Astrocyte (in vitro differentiated cells and primary cell): ENCODE data around the gene CDH23.

Experiments
- CTCF ChIP-seq: IDR thresholded peaks from 2 replicates; pipeline ENCODE4 v1.5.1; 2011; ENCODE audit warnings: low read depth, mild to moderate bottlenecking, inconsistent platforms, low read length, moderate library complexity; ENCODE audit not compliant: insufficient read depth
- EZH2 ChIP-seq: IDR thresholded peaks from 2 replicates; pipeline ENCODE4 v1.6.1; 2012; ENCODE audit warnings: mild to moderate bottlenecking, low read length, inconsistent platforms; ENCODE audit not compliant: insufficient read depth

GRCh38 chr10:71492872-71493271 is 96.2 kb downstream of the CDH23 start:
- TF ChIP-seq CTCF (no peak), EZH2 (no peak)
